Forelimb muscle (tissue), 1 donor: ENCODE data around the gene PJA1. TPM values are rescaled to one million over a fixed set of nuclear protein-coding genes. Genes with fewer than 3 reads are reported as not detected.

Source experiments
- DNase-seq: peaks from one replicate; pipeline ENCODE4 v3.0.0-alpha.2; 2013; ENCODE audit warnings: low read depth
- polyA plus RNA-seq: library from polyadenylated mRNA; unstranded; fragments of 120-200 nt; gene quantifications from one replicate; pipeline ENCODE4 v1.2.1, GENCODE V29; 2013; ENCODE audit not compliant: insufficient read length

Gene PJA1
- polyA plus RNA-seq, 1 donor: 92.2 TPM

GRCh38 chrX:69172937-69173336, 7.7 kb upstream of the PJA1 start:
- DNase-seq: no peak

- no peak for DNase-seq
Measured at GRCh38 chrX:69170319-69170718, 5.1 kb upstream of the PJA1 start.

GRCh38 chrX:69163936-69164741, 1.1 kb downstream of the PJA1 start:
- DNase-seq: no peak

- no peak for DNase-seq
Measured at GRCh38 chrX:69162361-69162865, 2.8 kb downstream of the PJA1 start.

- no peak for DNase-seq
Measured at GRCh38 chrX:69161786-69162349, 3.4 kb downstream of the PJA1 start.

DNA sequence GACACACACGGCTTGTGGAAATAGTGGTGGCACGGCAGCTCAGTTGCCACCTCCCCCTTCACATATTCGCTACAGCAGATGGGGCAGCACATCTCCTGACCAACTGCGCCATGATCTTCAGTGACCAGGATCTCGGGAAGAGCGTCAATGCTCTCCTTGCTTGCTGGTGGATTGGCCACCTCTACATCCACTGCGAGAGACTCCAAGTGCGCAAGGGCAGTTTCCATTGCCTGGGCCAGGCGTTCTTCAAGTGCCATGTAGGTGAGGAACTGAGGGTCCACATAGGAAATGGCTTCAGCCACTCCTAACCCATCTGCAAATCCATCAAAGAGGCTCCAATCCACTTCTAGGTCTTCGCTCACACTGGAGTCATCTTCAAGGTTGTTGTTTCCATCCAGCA, 3.9 kb downstream of the PJA1 start:
- no peak for DNase-seq

DNA sequence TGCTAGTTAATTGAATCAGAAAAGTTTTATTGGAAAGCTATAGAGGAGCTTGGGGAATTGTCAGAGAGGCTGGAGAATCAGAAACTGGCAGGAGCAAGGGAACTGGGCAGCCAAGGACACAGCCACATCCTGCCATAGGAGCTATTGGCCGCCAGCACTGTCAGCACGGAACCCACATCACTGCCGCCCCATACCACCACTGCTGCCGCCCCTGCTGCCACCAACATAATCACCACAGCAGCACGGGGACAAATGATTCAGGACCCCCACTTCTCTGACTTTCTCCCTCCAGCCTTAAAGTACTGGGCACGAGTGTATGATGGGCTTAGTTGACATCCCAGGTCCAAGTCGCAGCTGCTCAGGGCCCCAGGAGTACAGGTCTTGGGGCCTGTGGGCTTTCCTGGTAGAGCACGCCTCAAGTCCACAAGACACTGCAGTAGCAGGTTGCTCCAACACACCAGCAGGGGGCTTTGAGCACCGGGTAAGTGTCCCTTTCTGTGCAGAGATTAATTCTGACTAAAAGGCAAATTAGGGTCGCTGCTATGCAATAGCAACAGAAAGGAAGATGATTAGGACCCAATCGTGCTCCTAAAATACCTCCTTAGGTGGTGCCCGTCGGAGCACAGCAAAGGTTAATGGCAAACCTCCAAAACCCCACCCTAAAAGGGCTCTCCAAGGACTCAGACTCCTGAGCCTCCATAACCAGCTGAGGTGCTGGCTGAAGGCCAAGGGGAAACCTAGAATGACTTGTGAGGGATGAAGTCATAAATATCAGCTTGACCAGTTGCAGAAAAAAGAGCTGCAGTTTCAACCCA, 6.9 kb downstream of the PJA1 start:
- no peak for DNase-seq

GRCh38 chrX:69156638-69157037, 8.6 kb downstream of the PJA1 start:
- DNase-seq: no peak

DNA sequence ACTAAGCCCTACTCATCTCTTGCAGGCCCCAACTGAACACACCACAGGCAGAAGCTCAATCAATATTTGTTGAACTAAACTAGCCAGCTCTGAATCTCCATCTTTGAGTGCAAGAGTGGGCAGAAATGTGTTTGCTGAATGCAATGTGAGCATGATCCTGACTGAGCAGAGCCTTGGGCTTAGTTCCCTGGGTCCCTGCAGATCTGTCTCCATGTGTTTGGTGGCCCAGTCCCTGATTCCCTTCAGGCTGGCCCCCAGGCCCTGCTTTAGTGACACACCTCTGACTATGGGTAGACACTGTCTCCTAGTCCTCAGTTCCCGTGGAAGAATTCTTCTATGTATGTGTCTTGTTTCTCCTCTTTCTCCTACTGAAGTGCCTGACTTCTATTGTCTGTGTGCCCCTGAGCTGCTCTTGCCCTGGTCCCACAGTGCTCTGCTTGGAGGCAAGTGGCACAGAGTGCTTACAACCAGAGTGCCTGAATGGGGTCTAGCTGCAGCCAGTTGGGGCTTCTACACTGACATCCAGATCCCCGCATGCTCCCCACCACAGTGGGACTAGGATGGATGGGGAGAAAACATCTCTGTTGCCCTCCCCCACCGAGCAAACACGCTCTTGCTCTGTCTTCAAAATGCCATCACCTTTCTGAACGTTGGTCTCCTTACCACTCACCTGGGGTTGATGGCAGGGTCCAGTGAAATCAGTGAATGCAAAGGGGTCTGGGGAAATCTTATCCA, 9.3 kb downstream of the PJA1 start:
- no peak for DNase-seq

GRCh38 chrX:69154051-69154450, 11.2 kb downstream of the PJA1 start:
- DNase-seq: no peak

DNA sequence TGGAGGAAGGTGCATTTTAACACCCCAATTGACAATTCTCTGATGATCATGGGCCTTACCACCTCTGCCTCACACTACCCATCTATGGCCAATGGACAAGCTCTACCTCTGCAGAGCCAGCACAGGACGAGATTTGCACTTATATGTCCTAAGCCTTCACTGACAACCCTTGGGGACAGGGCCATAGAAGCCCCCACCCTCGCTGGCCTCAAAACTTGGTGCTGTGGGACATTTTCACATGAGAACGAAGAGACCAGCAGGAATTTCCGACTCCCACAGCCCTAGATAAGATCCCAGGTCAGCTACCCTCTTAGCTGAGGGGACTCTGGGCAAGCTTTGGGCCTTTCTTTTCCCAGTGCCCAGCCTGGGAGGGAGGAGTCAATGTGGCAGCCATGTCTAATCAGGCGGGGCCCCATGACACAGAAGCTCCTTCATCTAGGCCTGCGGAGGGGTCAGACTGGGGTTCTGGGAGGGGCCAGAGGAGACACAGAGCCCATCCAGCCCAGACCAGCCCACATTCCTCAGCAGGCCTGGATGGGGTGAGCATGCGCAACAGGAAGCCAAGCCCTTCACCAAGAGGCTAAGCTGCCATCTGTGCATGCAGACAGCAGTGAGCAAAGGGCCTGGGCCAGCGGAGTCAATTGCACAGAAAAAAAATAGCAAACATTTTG, 12.1 kb downstream of the PJA1 start:
- no peak for DNase-seq

GRCh38 chrX:69152417-69152841, 12.8 kb downstream of the PJA1 start:
- no peak for DNase-seq

- no peak for DNase-seq
Measured at GRCh38 chrX:69151866-69152284, 13.4 kb downstream of the PJA1 start.

GRCh38 chrX:69150281-69150960, 14.8 kb downstream of the PJA1 start:
- no peak for DNase-seq

- DNase-seq: no peak
Measured at GRCh38 chrX:69149466-69150280, 15.6 kb downstream of the PJA1 start.

GRCh38 chrX:69148946-69149345, 16.3 kb downstream of the PJA1 start:
- DNase-seq: no peak

- DNase-seq: no peak
Measured at GRCh38 chrX:69146739-69147138, 18.5 kb downstream of the PJA1 start.

DNA sequence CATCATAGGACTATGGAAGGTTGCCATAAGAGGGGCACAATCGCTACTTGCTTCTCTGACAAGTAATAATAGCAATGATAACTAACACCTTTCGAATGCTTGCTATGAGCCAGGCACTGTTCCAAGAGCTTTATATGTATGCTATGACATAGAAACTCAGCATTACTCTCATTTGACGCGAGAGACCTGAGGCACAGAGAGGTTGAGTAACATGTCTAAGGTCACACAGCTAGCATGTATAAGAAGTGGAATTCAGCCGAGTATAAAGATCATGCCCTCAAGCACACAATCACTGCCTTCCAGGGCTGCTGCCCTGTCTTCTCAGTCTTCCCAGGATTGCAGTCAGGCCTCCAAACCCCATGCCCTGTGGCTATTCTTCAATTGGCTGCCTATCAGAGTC, 19.5 kb downstream of the PJA1 start:
- no peak for DNase-seq

GRCh38 chrX:69144838-69145680, 20.2 kb downstream of the PJA1 start:
- no peak for DNase-seq
